ENCODE results near the gene PDCD10. TPM values are rescaled to one million over a fixed set of nuclear protein-coding genes. Genes with fewer than 3 reads are reported as not detected.

PDCD10 gene
- total and polyA plus RNA-seq, 2 experiments from 2014 or later: 58.2 to 89.6 TPM

- DNase-seq (ENCODE audit: low spot score): no peak
- no peak overlapping the region for H2AFZ ChIP-seq
- no peaks in the 10 kb centered on the region for H3K27me3 ChIP-seq
- H3K27ac ChIP-seq: no peak overlapping the region
- no peaks in the 10 kb centered on the region for H3K79me2 ChIP-seq
- H3K4me2 ChIP-seq: no peak overlapping the region
- H3K9me3 ChIP-seq (ENCODE audit: low read depth): no peaks in the 10 kb centered on the region
- H3K36me3 ChIP-seq (replicated peaks; ENCODE audit: insufficient read depth, low read depth): no peaks in the 10 kb centered on the region
- WGBS (ENCODE audit: low lambda C conversion rate, missing lambda C conversion rate): 77% methylated on average over 1 of the region's 1 CpG
- H3K4me3 ChIP-seq: no peak overlapping the region
- no peaks in the 10 kb centered on the region for H4K20me1 ChIP-seq (ENCODE audit: insufficient read depth, poor library complexity, severe bottlenecking)
- H3K4me1 ChIP-seq (ENCODE audit: insufficient read depth): peaks cover 3% of the 10 kb centered on the region
- no peaks in the 10 kb centered on the region for H3K9me2 ChIP-seq (replicated peaks; ENCODE audit: insufficient read depth)
- TF ChIP-seq EZH2 (IDR thresholded peaks at IDR 0.05; ENCODE audit: borderline replicate concordance): no peak
- TF ChIP-seq CTCF (IDR thresholded peaks at IDR 0.05; ENCODE audit: poor library complexity): no peak
- no peak for TF ChIP-seq EZH2phosphoT487 (IDR thresholded peaks at IDR 0.05; ENCODE audit: low read depth, severe bottlenecking, unreplicated experiment)
These were observed 81.5 kb downstream of the PDCD10 start for GRCh38 chr3:167653155-167653554.

- Histone ChIP-seq H3K79me2 (no peaks in the 10 kb centered on the region), H4K20me1 (ENCODE audit: insufficient read depth, poor library complexity, severe bottlenecking) (no peaks in the 10 kb centered on the region), H3K4me1 (ENCODE audit: insufficient read depth) (peaks cover 3% of the 10 kb centered on the region), H3K9me2 (replicated peaks; ENCODE audit: insufficient read depth) (no peaks in the 10 kb centered on the region), H3K9me3 (ENCODE audit: low read depth) (no peaks in the 10 kb centered on the region), H3K4me3 (no peak overlapping the region), H3K27me3 (no peaks in the 10 kb centered on the region), H2AFZ (no peak overlapping the region), H3K4me2 (no peak overlapping the region), H3K36me3 (replicated peaks; ENCODE audit: insufficient read depth, low read depth) (no peaks in the 10 kb centered on the region), H3K27ac (no peak overlapping the region)
- TF ChIP-seq CTCF (IDR thresholded peaks at IDR 0.05; ENCODE audit: poor library complexity) (no peak), EZH2phosphoT487 (IDR thresholded peaks at IDR 0.05; ENCODE audit: low read depth, severe bottlenecking, unreplicated experiment) (no peak), EZH2 (IDR thresholded peaks at IDR 0.05; ENCODE audit: borderline replicate concordance) (no peak)
- 80% methylated on average over 1 of the region's 1 CpG for WGBS (ENCODE audit: low lambda C conversion rate, missing lambda C conversion rate)
- no peak for DNase-seq (ENCODE audit: low spot score)
These were observed 82.9 kb downstream of the PDCD10 start for GRCh38 chr3:167651826-167652225.

- Histone ChIP-seq H3K9me2 (replicated peaks; ENCODE audit: insufficient read depth) (no peaks in the 10 kb centered on the region), H3K36me3 (replicated peaks; ENCODE audit: insufficient read depth, low read depth) (no peaks in the 10 kb centered on the region), H3K27me3 (no peaks in the 10 kb centered on the region), H4K20me1 (ENCODE audit: insufficient read depth, poor library complexity, severe bottlenecking) (no peaks in the 10 kb centered on the region), H3K4me2 (no peak overlapping the region), H3K79me2 (no peaks in the 10 kb centered on the region), H3K4me1 (ENCODE audit: insufficient read depth) (peaks cover 3% of the 10 kb centered on the region), H3K9me3 (ENCODE audit: low read depth) (no peaks in the 10 kb centered on the region), H3K4me3 (no peak overlapping the region), H3K27ac (no peak overlapping the region), H2AFZ (no peak overlapping the region)
- no peak for DNase-seq (ENCODE audit: low spot score)
- TF ChIP-seq EZH2phosphoT487 (IDR thresholded peaks at IDR 0.05; ENCODE audit: low read depth, severe bottlenecking, unreplicated experiment): no peak
- 86% methylated on average over 2 of the region's 2 CpGs for WGBS (ENCODE audit: low lambda C conversion rate, missing lambda C conversion rate)
These were observed 84.2 kb downstream of the PDCD10 start for GRCh38 chr3:167650459-167650858.

GRCh38 chr3:167649746-167650145 is 84.9 kb downstream of the PDCD10 start:
- H4K20me1 ChIP-seq (ENCODE audit: insufficient read depth, poor library complexity, severe bottlenecking): no peaks in the 10 kb centered on the region
- 36% methylated on average over 1 of the region's 1 CpG for WGBS (ENCODE audit: low lambda C conversion rate, missing lambda C conversion rate)
- H3K9me3 ChIP-seq (ENCODE audit: low read depth): no peaks in the 10 kb centered on the region
- peaks cover 3% of the 10 kb centered on the region for H3K4me1 ChIP-seq (ENCODE audit: insufficient read depth)
- H3K27ac ChIP-seq: no peak overlapping the region
- H2AFZ ChIP-seq: no peak overlapping the region
- H3K36me3 ChIP-seq (replicated peaks; ENCODE audit: insufficient read depth, low read depth): no peaks in the 10 kb centered on the region
- H3K4me3 ChIP-seq: no peak overlapping the region
- no peak overlapping the region for H3K4me2 ChIP-seq
- no peaks in the 10 kb centered on the region for H3K27me3 ChIP-seq
- H3K9me2 ChIP-seq (replicated peaks; ENCODE audit: insufficient read depth): no peaks in the 10 kb centered on the region
- no peaks in the 10 kb centered on the region for H3K79me2 ChIP-seq
- no peak for DNase-seq (ENCODE audit: low spot score)
- TF ChIP-seq EZH2phosphoT487 (IDR thresholded peaks at IDR 0.05; ENCODE audit: low read depth, severe bottlenecking, unreplicated experiment): no peak
- no peak for TF ChIP-seq EZH2 (IDR thresholded peaks at IDR 0.05; ENCODE audit: borderline replicate concordance)
- TF ChIP-seq CTCF (IDR thresholded peaks at IDR 0.05; ENCODE audit: poor library complexity): no peak
